Chondrocyte (in vitro differentiated cells): ENCODE results near the gene THAP6. TPM values are rescaled to one million over a fixed set of nuclear protein-coding genes. Genes with fewer than 3 reads are reported as not detected.

Source experiments
- DNase-seq: peaks from one replicate; pipeline ENCODE4 v3.0.0; 2021; ENCODE audit warnings: mixed read lengths, low spot score
- H3K27ac Mint-ChIP-seq: one replicate; pipeline ENCODE4 v1.8.0; 2021; ENCODE audit warnings: mild to moderate bottlenecking, moderate library complexity, mixed read lengths; ENCODE audit not compliant: unreplicated experiment
- H3K27me3 Mint-ChIP-seq: 2 replicates; pipeline ENCODE4 v1.8.0; 2021; ENCODE audit warnings: low read depth, mixed read lengths
- H3K36me3 Mint-ChIP-seq: 2 replicates; pipeline ENCODE4 v1.8.0; 2021; ENCODE audit warnings: low read depth, mixed read lengths
- H3K4me1 Mint-ChIP-seq: 2 replicates; pipeline ENCODE4 v1.8.0; 2021; ENCODE audit warnings: low read depth, mild to moderate bottlenecking, mixed read lengths
- H3K4me3 Mint-ChIP-seq: one replicate; pipeline ENCODE4 v1.8.0; 2021; ENCODE audit warnings: mild to moderate bottlenecking, moderate library complexity, mixed read lengths; ENCODE audit not compliant: unreplicated experiment
- H3K9me3 Mint-ChIP-seq: 2 replicates; pipeline ENCODE4 v1.8.0; 2021; ENCODE audit warnings: low read depth, mixed read lengths
- total RNA-seq: library from RNA; stranded (reverse); gene quantifications from 3 replicates; pipeline ENCODE4 v1.2.1, GENCODE V29; 2021
- TF ChIP-seq, protein P1 (sequence below): fragments of 200-600 bp; sonication (generic); IDR thresholded peaks from 2 replicates; pipeline ENCODE4 v1.5.0; 2021; ENCODE audit warnings: antibody characterized with exemption, mild to moderate bottlenecking, moderate library complexity

THAP6 gene
- total RNA-seq, 1 donor from 2014 or later: 12.9 TPM

DNA sequence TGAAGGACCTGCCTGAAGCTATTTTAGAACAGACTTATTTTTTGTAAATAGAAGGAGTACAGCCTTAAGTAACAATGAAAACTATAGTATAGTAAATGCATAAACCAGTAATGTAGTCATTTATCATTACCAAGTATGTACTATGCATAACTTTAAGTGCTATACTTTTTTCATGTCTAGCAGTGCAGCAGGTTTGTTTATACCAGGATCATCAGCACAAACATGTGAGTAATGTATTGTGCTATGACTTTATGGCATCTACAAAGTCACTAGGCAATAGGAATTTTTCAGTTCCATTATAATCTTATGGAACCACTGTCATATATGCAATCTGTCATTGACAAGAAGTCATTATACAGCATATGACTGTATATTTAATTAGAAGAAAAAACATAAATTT lies 38.2 kb downstream of the THAP6 start:
- Mint-ChIP-seq H3K36me3 (peaks cover 2% of the 10 kb centered on the region), H3K27me3 (peaks cover 7% of the 10 kb centered on the region), H3K27ac (no peak overlapping the region), H3K9me3 (no peaks in the 10 kb centered on the region), H3K4me3 (no peak overlapping the region), H3K4me1 (peaks cover 7% of the 10 kb centered on the region)
- TF ChIP-seq, protein P1, sequence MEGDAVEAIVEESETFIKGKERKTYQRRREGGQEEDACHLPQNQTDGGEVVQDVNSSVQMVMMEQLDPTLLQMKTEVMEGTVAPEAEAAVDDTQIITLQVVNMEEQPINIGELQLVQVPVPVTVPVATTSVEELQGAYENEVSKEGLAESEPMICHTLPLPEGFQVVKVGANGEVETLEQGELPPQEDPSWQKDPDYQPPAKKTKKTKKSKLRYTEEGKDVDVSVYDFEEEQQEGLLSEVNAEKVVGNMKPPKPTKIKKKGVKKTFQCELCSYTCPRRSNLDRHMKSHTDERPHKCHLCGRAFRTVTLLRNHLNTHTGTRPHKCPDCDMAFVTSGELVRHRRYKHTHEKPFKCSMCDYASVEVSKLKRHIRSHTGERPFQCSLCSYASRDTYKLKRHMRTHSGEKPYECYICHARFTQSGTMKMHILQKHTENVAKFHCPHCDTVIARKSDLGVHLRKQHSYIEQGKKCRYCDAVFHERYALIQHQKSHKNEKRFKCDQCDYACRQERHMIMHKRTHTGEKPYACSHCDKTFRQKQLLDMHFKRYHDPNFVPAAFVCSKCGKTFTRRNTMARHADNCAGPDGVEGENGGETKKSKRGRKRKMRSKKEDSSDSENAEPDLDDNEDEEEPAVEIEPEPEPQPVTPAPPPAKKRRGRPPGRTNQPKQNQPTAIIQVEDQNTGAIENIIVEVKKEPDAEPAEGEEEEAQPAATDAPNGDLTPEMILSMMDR: no peak
- DNase-seq: no peak

DNA sequence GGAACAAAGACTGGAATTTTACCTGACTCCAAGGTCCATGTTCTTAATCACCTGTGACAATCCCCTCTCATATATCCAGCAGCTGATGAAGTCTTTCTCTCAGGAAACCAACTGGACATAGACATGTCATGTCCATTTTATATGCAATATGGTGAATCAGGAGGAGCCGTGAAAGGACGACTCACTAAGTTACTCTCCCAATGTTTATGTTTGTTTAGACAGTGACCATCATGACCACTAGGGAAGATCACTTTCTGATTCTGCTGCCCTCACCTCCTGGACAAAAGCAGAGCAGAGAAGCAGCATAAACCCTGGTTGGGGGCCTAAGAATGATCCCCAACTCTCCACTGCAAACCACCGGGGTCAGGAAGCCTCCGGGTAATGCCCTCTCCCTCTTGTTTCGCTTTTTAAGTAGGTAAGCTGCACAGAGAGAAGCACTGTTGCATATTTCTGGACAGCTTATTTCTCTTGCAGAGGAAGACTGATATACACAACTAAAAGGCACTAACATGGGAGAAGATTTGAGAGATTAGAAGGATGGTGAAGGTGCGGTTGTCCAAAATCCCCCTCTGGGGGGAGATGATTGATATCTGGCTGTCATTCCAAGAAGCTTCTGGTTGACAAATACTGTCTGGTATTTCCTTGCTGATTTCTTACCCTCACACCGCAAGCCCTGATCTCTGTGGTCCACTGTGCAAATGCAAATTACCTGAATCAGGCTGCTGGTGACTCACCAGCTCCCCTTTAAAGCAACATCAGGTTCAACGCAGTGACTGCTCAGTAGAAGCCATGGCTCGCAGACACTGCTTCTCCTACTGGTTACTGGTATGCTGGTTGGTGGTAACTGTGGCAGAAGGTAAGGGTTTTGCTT lies 41.3 kb downstream of the THAP6 start, which contains the start of gene ODAPH:
TSS of gene ODAPH (plus strand) at position 773 of the 871 bp plus-strand sequence. CDS start at position 790, 17 bp downstream.
- H3K36me3 Mint-ChIP-seq: no peaks in the 10 kb centered on the region

GRCh38 chr4:75557696-75558095 lies 43.4 kb downstream of the THAP6 start:
- H3K4me3 Mint-ChIP-seq: no peak overlapping the region
- H3K36me3 Mint-ChIP-seq: no peaks in the 10 kb centered on the region
- TF ChIP-seq, protein P1: no peak
- H3K4me1 Mint-ChIP-seq: peaks cover 6% of the 10 kb centered on the region
- no peaks in the 10 kb centered on the region for H3K9me3 Mint-ChIP-seq
- H3K27ac Mint-ChIP-seq: no peak overlapping the region
- DNase-seq: no peak
- peaks cover 12% of the 10 kb centered on the region for H3K27me3 Mint-ChIP-seq

More for the DNA sequence above, 41.3 kb downstream of the THAP6 start, which contains the start of gene ODAPH:
- no peak within 1 kb of the TSS for H3K27ac Mint-ChIP-seq
- peaks cover 2% of the 10 kb centered on the region for H3K4me1 Mint-ChIP-seq
- no peaks in the 10 kb centered on the region for H3K9me3 Mint-ChIP-seq
- TF ChIP-seq, protein P1: peak; percentile 26
- H3K4me3 Mint-ChIP-seq: no peak within 1 kb of the TSS
- DNase-seq: no peak
- H3K27me3 Mint-ChIP-seq: peaks cover 12% of the 10 kb centered on the region

DNA sequence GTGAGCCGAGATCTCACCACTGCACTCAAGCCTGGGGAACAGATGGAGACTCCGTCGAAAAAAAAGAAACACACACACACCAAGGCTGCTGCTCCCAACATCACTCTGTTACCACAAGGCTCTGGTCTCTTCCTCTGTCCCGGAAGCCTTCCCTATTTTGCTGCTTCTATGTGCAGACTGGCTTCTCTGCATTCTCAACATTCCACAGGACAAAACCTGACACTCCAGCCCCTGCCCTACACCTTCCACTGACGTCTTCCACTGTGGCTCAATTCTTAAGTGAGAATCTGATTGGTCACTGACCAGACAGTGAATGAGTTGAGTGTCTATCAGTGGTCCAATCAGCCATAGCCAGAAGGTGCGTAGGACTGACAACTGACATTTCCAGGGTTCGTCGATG lies 47.5 kb downstream of the THAP6 start:
- H3K4me3 Mint-ChIP-seq: no peak overlapping the region
- no peak for DNase-seq
- no peaks in the 10 kb centered on the region for H3K9me3 Mint-ChIP-seq
- peaks cover 4% of the 10 kb centered on the region for H3K4me1 Mint-ChIP-seq
- peaks cover 13% of the 10 kb centered on the region for H3K27me3 Mint-ChIP-seq
- no peaks in the 10 kb centered on the region for H3K36me3 Mint-ChIP-seq
- H3K27ac Mint-ChIP-seq: no peak overlapping the region
- TF ChIP-seq, protein P1: no peak

GRCh38 chr4:75564023-75564422 lies 49.8 kb downstream of the THAP6 start:
- TF ChIP-seq, protein P1: no peak
- no peaks in the 10 kb centered on the region for H3K9me3 Mint-ChIP-seq
- H3K4me3 Mint-ChIP-seq: no peak overlapping the region
- peaks cover 7% of the 10 kb centered on the region for H3K27me3 Mint-ChIP-seq
- H3K27ac Mint-ChIP-seq: no peak overlapping the region
- peaks cover 4% of the 10 kb centered on the region for H3K4me1 Mint-ChIP-seq
- no peaks in the 10 kb centered on the region for H3K36me3 Mint-ChIP-seq
- no peak for DNase-seq
